DMS153 (cell line): ENCODE results near the gene CACHD1.

Experiments
- DNase-seq: peaks from one replicate; lab custom pipeline; 2025; lab: John Stamatoyannopoulos, UW

CACHD1 gene

GRCh38 chr1:64550510-64550909 is 80.6 kb downstream of the CACHD1 start:
- DNase-seq = peak; percentile 87

GRCh38 chr1:64550946-64551605 is 81.1 kb downstream of the CACHD1 start:
- no peak for DNase-seq

DNA sequence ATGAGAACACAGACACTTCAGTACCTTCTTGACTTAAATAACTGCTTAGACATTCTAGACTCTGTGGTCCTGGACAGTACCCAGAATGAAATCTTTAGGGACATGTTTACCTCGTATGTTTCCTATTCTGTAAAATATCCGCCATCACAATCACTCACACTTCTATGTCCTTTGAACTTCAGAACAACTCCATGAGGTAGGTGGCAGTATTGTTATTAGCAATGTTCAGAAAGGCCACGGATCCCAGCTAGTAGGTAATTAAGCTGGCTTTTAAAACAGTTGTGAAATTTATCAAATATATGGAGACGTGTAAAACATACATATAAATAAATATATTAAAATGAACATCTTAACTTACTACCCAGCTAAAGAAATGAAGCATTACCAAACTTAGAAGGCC is 83.4 kb downstream of the CACHD1 start:
- no peak for DNase-seq

GRCh38 chr1:64555947-64556346 is 86.0 kb downstream of the CACHD1 start:
- DNase-seq = no peak

- no peak for DNase-seq
Measured at GRCh38 chr1:64561993-64562392, 92.1 kb downstream of the CACHD1 start.

DNA sequence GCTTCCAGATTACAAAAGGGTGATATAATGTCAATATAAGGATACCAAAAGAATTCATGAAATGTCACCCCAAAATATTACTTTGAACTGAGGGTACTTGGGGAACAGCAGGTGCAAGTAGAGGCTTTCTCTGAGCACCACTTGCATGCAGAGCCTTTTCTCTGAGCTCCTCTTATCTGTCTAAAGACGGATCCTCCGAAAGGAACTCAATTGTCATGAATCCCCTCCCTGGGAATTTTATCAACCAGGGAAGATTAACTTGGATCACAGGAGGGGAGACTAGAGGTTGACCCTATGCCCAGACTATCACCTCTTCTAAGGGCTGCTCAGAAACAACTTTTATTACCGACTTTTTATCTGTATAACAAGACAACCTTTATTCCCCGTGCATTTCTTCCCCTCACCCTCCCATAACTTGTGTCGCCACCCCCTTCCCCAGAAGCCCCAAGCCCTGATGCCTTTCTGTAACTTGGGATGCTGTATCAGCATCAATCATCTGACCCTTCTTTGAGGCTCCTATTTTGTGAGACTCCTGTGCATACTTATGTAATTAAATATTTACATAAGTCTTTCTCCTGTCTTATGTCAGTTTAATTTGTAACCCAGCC is 94.1 kb downstream of the CACHD1 start:
- no peak for DNase-seq

- no peak for DNase-seq
Measured at GRCh38 chr1:64564891-64565290, 95.0 kb downstream of the CACHD1 start.

DNA sequence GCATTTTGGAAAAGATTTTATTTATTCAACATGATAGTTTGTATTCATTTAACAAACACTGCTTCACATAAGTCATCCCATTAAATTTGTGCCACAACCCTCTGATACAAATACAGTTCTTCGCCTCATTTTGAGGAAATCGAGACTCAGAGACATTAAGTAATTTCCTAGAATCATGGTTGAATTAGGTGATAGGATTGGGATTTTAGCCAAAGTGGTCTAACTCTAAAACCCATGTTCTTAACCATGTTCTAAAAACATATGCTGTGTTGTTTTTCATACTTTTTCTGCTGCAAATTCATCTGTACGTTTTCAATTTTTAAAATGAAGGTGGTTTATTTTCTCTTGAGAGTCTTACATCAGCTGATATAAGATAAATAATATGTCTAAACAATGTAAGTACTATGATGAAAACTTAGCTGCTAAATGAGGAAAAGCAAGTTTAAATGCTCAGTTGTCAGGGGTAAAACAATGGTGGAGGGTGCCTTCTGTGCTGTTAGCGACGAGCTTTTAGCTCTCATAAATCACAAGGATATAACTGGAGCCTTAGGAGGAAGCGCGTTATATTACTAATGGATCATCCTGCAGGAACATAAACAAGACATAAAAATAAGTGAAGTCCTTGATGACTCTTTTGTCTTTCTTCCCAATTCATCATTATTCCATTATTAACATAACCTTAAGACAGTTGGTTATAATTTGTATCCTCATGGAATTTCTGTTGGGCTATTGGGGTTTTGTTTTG is 97.7 kb downstream of the CACHD1 start:
- DNase-seq = no peak

DNA sequence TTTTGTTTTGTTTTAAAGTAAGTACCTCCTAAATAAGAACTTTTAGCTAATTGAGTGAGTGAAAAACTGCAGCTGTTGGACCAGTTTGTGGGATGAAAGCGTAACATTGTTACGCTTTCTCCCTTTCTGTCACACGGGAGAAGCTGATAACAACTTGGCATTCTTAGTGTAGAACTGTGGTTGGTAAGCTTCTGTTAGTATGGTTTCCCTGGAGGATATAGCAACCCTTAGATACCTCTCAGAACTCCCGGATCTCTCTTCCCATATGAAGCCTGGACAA is 98.2 kb downstream of the CACHD1 start:
- no peak for DNase-seq

DNA sequence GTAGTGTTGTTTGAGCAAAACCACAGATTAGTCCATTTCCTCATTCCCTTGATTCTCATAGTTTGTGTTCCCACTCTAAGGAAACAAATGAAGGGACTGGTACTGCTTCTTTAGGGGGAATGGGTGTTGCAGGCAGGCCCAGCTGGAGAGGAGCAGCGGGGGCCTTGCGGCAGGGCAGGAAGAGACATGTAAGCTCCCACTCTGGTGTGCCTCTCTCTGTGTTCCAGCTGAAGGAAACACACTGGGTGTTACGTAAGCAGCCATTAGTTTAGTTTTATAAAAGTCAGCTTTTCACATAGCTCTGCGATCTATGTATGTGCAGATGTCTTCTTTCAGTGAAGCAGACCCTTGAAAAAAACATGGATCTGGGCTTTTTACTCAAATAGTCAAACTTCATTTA is 99.5 kb downstream of the CACHD1 start:
- no peak for DNase-seq

- DNase-seq = no peak
Measured at GRCh38 chr1:64570267-64570855, 100.4 kb downstream of the CACHD1 start.

GRCh38 chr1:64572222-64572900 is 102.4 kb downstream of the CACHD1 start:
- peak; percentile 41 for DNase-seq

DNA sequence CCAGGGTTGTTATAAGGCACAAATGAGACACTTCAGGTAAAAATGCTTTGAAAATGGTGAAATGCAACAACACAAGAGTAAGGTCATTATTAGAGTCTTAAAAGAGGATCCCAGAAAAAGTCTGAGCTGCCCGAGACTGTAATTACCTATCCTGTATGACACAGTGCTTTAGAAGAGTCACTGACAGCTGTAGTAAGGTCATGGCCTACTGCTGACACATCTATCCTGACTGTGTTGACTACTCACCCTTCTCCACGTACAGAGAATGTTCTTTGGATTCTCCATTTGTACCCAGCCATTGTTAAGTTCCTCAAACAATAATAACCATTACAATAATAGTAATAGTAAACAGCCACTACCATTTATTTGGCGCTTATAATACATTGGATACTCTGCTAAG is 104.4 kb downstream of the CACHD1 start:
- no peak for DNase-seq

DNA sequence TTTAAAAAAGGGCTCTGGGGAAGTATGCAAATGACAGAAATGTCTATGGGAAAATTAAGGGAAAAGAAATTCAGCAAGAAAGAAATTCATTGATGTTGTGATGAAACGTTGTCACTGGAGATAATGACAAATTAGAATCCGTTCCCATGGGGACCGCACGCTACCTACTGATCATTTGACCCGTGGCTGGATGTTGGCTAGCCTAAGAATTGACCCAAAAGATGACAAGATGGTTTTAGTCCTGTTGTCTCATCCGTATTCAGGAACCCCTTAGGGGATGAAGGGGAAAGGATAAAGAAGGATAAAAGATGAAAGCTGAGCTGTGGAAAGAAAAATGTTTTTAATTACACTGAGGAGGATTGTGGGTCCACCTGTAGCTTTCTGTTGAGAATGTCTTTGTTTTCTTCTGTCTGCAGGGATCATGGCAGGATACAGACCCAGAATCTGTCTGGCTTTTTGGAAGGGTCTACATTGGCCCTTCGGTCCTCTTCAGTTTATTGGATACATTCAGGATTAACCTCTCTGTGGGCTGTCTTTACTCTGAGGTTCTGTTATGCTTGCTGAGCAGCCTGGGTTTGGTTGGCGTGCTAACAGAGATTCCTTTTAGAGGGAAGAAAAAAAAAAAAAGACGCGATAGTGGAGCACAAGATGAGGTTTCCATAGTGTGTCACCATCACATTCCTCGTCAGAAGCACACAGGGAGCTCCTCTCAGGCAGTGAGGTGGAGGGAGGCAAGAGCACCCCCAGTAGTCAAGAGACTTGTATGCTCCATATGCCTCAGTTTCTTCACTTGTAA is 106.2 kb downstream of the CACHD1 start:
- no peak for DNase-seq

DNA sequence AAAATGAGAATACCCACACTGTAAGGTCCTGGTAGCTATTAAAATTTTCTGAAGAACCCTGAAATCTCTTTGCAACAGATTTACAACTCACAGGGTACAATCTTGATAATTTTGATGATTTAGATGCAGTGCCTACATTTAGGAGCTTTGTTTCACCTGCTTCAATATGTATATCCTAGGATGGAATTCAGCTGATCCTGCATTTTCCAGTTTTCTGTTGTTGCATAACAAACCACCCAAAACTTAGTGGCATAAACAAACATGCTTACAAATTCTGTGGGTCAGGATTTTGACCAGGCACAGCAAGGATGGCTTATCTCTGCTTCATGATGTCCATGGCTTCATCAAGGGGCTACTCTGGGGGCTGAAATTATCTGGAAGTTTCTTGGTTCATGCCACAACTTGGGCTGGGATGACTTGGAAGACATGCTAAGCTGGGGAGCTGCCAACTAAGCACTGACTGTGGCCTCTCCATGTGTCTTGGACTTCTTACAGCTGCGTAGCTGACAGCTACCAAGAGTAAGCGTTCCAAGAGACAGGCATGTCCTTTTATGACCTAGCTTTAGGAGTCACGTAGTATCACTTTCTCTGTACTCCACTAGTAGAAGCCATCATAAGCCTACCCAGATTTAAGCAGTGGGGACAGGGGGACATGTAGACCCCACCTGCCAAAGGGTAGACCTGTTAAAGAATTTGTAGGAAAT is 108.5 kb downstream of the CACHD1 start:
- DNase-seq = no peak

DNA sequence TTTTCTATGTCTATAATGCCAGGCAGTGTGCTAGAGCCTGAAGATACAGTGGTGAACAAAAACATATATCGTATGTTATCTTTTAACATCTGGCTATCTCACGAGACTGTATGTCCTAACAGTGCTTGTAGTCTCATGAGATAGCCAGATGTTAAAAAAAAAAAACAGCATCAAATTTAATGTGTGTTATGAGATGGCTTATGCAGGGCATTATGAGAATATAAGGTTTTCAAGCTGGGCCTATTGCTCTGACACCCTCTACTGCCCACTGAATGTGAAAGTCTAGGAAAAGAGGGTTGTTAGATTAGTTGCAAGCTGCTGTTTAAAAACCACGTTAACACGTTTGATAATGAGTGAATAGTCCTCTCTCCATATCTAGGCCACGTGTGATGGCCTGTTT is 109.8 kb downstream of the CACHD1 start:
- no peak for DNase-seq

DNA sequence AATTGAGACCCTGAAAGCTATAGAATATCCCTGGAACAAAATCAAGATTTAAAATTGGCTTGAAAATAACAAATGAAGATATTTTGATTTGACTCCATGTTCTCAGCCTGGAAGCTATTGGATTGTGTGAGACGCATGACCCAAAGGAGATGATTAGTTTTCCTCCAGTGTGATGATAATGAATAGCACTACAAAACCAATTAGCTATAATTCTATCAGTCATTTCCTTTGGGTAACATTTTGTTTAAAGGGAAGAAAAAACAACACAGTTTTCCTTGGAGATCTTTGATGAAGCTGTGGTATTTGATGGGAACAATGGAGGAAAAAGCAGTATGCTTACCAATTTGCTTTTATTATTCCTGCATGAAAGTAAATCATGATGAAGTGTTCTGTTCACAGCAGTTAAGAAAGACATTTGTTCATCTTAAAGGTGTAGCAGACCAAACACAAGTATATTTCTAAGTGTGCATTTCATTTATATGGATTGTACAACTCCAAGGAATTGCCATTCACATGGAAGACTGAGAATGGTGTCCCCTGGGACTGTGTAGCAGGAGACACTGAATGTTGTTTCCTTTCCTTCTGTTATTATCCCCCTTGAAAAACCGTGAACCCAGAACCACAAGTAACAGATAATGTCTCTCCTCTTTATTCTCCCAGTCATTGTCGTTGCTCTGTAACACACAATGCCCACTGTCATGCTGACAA is 111.4 kb downstream of the CACHD1 start:
- no peak for DNase-seq

GRCh38 chr1:64581843-64582185 is 111.9 kb downstream of the CACHD1 start:
- DNase-seq = peak; percentile 11

DNA sequence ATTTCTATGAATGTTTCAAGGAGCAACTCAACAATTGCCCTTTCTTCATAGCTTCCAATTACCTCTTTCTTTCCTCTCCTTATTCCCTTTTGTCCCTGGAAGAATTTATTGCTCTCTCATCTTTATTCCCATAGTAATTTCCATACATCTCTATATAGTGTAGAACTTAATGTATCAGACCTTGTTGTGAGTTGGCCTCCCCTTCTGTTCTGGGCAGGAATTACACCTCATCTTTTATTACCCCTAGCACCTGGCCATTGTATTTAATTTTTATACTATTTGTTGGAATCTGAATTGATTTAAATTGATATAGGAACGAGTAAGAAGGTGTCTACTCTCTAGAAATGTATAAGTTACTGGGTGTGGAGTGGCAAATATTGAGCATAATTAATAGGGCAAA is 114.5 kb downstream of the CACHD1 start:
- DNase-seq = no peak

GRCh38 chr1:64588876-64589275 is 118.9 kb downstream of the CACHD1 start:
- no peak for DNase-seq

GRCh38 chr1:64590316-64590715 is 120.4 kb downstream of the CACHD1 start:
- DNase-seq = no peak
